Smooth muscle cell (in vitro differentiated cells): ENCODE data around the gene KIF26B. TPM values are rescaled to one million over a fixed set of nuclear protein-coding genes. Genes with fewer than 3 reads are reported as not detected.

Source experiments
- DNase-seq: peaks from one replicate; lab custom pipeline; 2025; ENCODE audit not compliant: unreplicated experiment; lab: John Stamatoyannopoulos, UW
- H2AFZ ChIP-seq: fragments of 200-600 bp; sonication (generic); 2 replicates; pipeline ENCODE4 v1.6.0; 2016; ENCODE audit warnings: antibody characterized with exemption, low read depth, mild to moderate bottlenecking
- H3F3A ChIP-seq: fragments of 200-600 bp; sonication (generic); 2 replicates; pipeline ENCODE4 v1.6.0; 2017; ENCODE audit warnings: antibody characterized with exemption, low read depth
- H3K27ac ChIP-seq: fragments of 200-600 bp; sonication (generic); 2 replicates; pipeline ENCODE4 v1.5.1; 2016; ENCODE audit warnings: low read depth, mild to moderate bottlenecking
- H3K27me3 ChIP-seq: fragments of 200-600 bp; sonication (generic); 2 replicates; pipeline ENCODE4 v1.6.1; 2016; ENCODE audit warnings: low read depth, mild to moderate bottlenecking
- H3K36me3 ChIP-seq: fragments of 200-600 bp; sonication (generic); 2 replicates; pipeline ENCODE4 v1.5.1; 2016; ENCODE audit warnings: low read depth
- H3K4me1 ChIP-seq: fragments of 200-600 bp; sonication (generic); 2 replicates; pipeline ENCODE4 v1.5.1; 2016; ENCODE audit warnings: low read depth
- H3K4me2 ChIP-seq: fragments of 200-600 bp; sonication (generic); 2 replicates; pipeline ENCODE4 v1.6.0; 2016; ENCODE audit warnings: mild to moderate bottlenecking
- H3K4me3 ChIP-seq: fragments of 200-600 bp; sonication (generic); 2 replicates; pipeline ENCODE4 v1.5.1; 2016; ENCODE audit warnings: mild to moderate bottlenecking
- H3K79me2 ChIP-seq: fragments of 200-600 bp; sonication (generic); 2 replicates; pipeline ENCODE4 v1.6.0; 2016; ENCODE audit warnings: low read depth, mild to moderate bottlenecking
- H3K9ac ChIP-seq: fragments of 200-600 bp; sonication (generic); 2 replicates; pipeline ENCODE4 v1.6.0; 2016; ENCODE audit warnings: low read depth
- H3K9me3 ChIP-seq: fragments of 200-600 bp; sonication (generic); replicated peaks from 2 replicates; pipeline ENCODE4 v1.5.1; 2016; ENCODE audit warnings: low read depth
- H4K20me1 ChIP-seq: fragments of 200-600 bp; sonication (generic); 2 replicates; pipeline ENCODE4 v1.6.0; 2016; ENCODE audit warnings: low read depth
- WGBS: methylation state at CpG from one replicate; pipeline ENCODE4 v1.1.7; 2016; ENCODE audit warnings: low lambda C conversion rate; 5-methylcytosine and 5-hydroxymethylcytosine counted together
- polyA plus RNA-seq: library from polyadenylated mRNA; unstranded; fragments of >200 nt; fragmentation: Nextera tagmentation; extraction: Ambion mirVana; gene quantifications from 2 replicates; pipeline ENCODE4 v1.2.1, GENCODE V29; 2016
- total RNA-seq: library from RNA; depleted of rRNA; stranded (reverse); fragments of >200 nt; gene quantifications from 2 replicates; pipeline ENCODE4 v1.2.3, GENCODE V29; 2014
- TF ChIP-seq, protein P1 (sequence below): fragments of 200-600 bp; sonication (generic); IDR thresholded peaks from 2 replicates; pipeline ENCODE4 v1.5.1; 2017; ENCODE audit warnings: borderline replicate concordance, mild to moderate bottlenecking, antibody characterized with exemption; ENCODE audit not compliant: insufficient read depth, poor library complexity, severe bottlenecking

Gene KIF26B
- total and polyA plus RNA-seq, 2 experiments from 2014 or later = 24.9 to 43.3 TPM

DNA sequence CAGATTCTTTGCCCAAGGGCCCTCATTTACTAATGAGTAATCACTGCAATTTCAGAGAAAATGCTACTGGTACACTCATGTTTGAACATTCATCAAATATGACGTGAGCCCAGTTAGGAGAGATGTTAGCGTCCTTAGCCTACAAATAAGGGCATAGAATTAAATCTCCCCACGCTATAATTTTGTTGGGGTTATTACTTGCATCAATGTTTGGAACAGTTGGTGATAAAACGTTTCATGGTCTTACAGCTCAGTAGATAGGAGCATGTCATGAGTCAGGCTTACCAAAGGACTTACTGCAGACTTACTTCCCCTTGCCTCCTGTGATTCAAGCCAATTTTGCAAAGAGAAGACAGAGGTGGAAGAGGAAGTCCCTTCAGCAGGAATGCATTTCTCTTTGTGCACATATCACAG, 304.0 kb downstream of the KIF26B start:
- H3K79me2 ChIP-seq = peaks cover 25% of the 10 kb centered on the region
- peak overlapping the region; percentile 74 for H3K27ac ChIP-seq
- no peaks in the 10 kb centered on the region for H3K4me1 ChIP-seq
- TF ChIP-seq, protein P1, sequence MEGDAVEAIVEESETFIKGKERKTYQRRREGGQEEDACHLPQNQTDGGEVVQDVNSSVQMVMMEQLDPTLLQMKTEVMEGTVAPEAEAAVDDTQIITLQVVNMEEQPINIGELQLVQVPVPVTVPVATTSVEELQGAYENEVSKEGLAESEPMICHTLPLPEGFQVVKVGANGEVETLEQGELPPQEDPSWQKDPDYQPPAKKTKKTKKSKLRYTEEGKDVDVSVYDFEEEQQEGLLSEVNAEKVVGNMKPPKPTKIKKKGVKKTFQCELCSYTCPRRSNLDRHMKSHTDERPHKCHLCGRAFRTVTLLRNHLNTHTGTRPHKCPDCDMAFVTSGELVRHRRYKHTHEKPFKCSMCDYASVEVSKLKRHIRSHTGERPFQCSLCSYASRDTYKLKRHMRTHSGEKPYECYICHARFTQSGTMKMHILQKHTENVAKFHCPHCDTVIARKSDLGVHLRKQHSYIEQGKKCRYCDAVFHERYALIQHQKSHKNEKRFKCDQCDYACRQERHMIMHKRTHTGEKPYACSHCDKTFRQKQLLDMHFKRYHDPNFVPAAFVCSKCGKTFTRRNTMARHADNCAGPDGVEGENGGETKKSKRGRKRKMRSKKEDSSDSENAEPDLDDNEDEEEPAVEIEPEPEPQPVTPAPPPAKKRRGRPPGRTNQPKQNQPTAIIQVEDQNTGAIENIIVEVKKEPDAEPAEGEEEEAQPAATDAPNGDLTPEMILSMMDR = no peak
- H3K36me3 ChIP-seq = no peaks in the 10 kb centered on the region
- peaks cover 17% of the 10 kb centered on the region for H3F3A ChIP-seq
- DNase-seq = no peak
- H3K27me3 ChIP-seq = no peaks in the 10 kb centered on the region
- no peaks in the 10 kb centered on the region for H3K9me3 ChIP-seq
- WGBS = 9% methylated on average over 4 of the region's 4 CpGs
- peaks cover 88% of the 10 kb centered on the region for H4K20me1 ChIP-seq
- H3K4me3 ChIP-seq = no peak overlapping the region
- peak overlapping the region; percentile 32 for H3K4me2 ChIP-seq
- H2AFZ ChIP-seq = no peak overlapping the region
- no peak overlapping the region for H3K9ac ChIP-seq

DNA sequence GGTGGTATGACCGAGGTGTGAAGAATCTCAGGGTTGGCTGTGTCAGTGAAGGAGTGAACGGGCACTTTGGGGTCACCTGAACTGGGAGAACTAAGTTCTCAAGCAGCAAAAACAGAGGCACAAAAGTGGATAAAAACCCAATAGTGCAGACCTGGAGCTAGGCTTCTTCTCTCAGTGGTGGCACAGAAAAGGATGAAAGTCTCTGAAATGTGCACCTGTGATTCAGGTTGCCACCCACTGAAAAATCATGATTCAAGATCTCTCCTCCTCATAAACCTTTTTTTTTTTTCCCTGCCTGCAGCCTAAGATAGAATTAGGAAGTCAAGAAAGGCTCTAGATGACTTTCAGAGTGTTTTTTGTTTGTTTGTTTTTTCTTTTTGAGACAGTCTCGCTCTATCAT, 304.8 kb downstream of the KIF26B start:
- peaks cover 86% of the 10 kb centered on the region for H4K20me1 ChIP-seq
- peaks cover 17% of the 10 kb centered on the region for H3F3A ChIP-seq
- no peaks in the 10 kb centered on the region for H3K27me3 ChIP-seq
- DNase-seq = no peak
- H3K4me1 ChIP-seq = no peaks in the 10 kb centered on the region
- TF ChIP-seq, protein P1 = no peak
- no peaks in the 10 kb centered on the region for H3K36me3 ChIP-seq
- peak overlapping the region; percentile 74 for H3K27ac ChIP-seq
- WGBS = 82% methylated on average over 3 of the region's 3 CpGs
- H3K4me2 ChIP-seq = peak overlapping the region; percentile 9
- H3K9me3 ChIP-seq = no peaks in the 10 kb centered on the region
- no peak overlapping the region for H3K4me3 ChIP-seq
- H3K79me2 ChIP-seq = peaks cover 21% of the 10 kb centered on the region
- no peak overlapping the region for H2AFZ ChIP-seq
- no peak overlapping the region for H3K9ac ChIP-seq

DNA sequence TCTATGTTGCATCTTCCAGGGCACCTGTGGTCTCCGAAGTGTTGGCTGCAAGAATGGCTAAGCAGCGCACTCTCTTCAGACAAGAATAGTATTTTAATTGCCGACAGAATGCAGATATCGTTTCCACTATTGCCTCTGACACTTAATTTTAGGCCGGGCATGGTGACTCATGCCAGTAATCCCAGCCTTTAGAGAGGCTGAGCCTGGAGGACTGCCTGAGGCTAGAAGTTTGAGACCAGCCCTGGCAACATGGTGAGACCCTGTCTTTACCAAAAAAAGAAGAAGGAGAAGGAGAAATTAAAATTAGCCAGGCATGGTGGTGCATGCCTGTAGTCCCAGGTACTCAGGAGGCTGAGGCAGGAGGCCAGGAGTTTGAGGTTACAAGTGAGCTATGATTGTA, 306.9 kb downstream of the KIF26B start:
- H3K27me3 ChIP-seq = no peaks in the 10 kb centered on the region
- no peaks in the 10 kb centered on the region for H3K36me3 ChIP-seq
- H3K9me3 ChIP-seq = no peaks in the 10 kb centered on the region
- peaks cover 17% of the 10 kb centered on the region for H3F3A ChIP-seq
- no peak overlapping the region for H3K4me3 ChIP-seq
- H3K27ac ChIP-seq = no peak overlapping the region
- no peak overlapping the region for H3K4me2 ChIP-seq
- no peak overlapping the region for H3K9ac ChIP-seq
- H3K4me1 ChIP-seq = no peaks in the 10 kb centered on the region
- peaks cover 95% of the 10 kb centered on the region for H4K20me1 ChIP-seq
- WGBS = 63% methylated on average over 5 of the region's 5 CpGs
- peaks cover 5% of the 10 kb centered on the region for H3K79me2 ChIP-seq
- TF ChIP-seq, protein P1 = no peak
- no peak overlapping the region for H2AFZ ChIP-seq
- DNase-seq = no peak

DNA sequence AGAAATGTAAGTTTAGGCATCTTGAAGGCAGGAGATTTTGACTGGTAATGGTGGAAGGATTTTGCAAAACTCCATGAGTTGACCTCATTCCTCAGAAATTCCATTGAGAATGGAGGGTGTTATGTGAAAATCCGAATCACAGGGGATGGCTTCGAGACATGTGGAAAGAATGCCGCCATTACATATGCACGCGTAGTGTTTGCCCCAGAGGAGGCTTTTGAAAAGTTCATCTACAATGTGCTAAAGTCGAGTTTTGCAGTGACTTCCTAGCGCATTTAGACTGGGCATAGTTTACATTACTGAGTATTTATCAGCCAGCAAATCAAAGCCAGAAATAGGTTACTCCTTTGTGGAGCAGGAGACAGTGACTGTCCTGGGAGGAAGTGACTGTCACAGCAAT, 307.4 kb downstream of the KIF26B start:
- H3K27me3 ChIP-seq = no peaks in the 10 kb centered on the region
- no peak overlapping the region for H3K27ac ChIP-seq
- H3K9ac ChIP-seq = no peak overlapping the region
- H3K9me3 ChIP-seq = no peaks in the 10 kb centered on the region
- no peak overlapping the region for H2AFZ ChIP-seq
- DNase-seq = no peak
- no peaks in the 10 kb centered on the region for H3K4me1 ChIP-seq
- peaks cover 95% of the 10 kb centered on the region for H4K20me1 ChIP-seq
- H3K36me3 ChIP-seq = no peaks in the 10 kb centered on the region
- TF ChIP-seq, protein P1 = no peak
- H3K4me3 ChIP-seq = no peak overlapping the region
- H3K4me2 ChIP-seq = no peak overlapping the region
- 89% methylated on average over 7 of the region's 7 CpGs for WGBS
- H3F3A ChIP-seq = peaks cover 17% of the 10 kb centered on the region
- peaks cover 9% of the 10 kb centered on the region for H3K79me2 ChIP-seq
